HG03025 (cell line): Measurements from ENCODE around the gene SNCAIP.

Experiments
- ATAC-seq: cut with Tn5 transposase; IDR thresholded peaks from one replicate; pipeline ENCODE4 v1.9.1; 2021; ENCODE audit warnings: mild to moderate bottlenecking, moderate library complexity; ENCODE audit not compliant: unreplicated experiment, low FRiP score

The SNCAIP gene

GRCh38 chr5:122455939-122456338 lies 143.9 kb downstream of the SNCAIP start:
- ATAC-seq, result no peak

GRCh38 chr5:122457178-122457826 lies 145.3 kb downstream of the SNCAIP start:
- ATAC-seq, result no peak

- ATAC-seq, result peak; percentile 67
Measured at GRCh38 chr5:122458278-122458872, 146.3 kb downstream of the SNCAIP start.

GRCh38 chr5:122462486-122462885 lies 150.4 kb downstream of the SNCAIP start:
- no peak for ATAC-seq

GRCh38 chr5:122463221-122463620 lies 151.2 kb downstream of the SNCAIP start:
- ATAC-seq, result no peak

GRCh38 chr5:122464191-122464590 lies 152.2 kb downstream of the SNCAIP start:
- ATAC-seq, result no peak

GRCh38 chr5:122465031-122465577 lies 153.1 kb downstream of the SNCAIP start:
- ATAC-seq, result no peak

GRCh38 chr5:122465994-122466393 lies 154.0 kb downstream of the SNCAIP start:
- ATAC-seq, result no peak

GRCh38 chr5:122468351-122469116 lies 156.5 kb downstream of the SNCAIP start:
- ATAC-seq, result no peak

GRCh38 chr5:122469384-122469919 lies 157.4 kb downstream of the SNCAIP start:
- no peak for ATAC-seq

- no peak for ATAC-seq
Measured at GRCh38 chr5:122470365-122470764, 158.3 kb downstream of the SNCAIP start.

GRCh38 chr5:122471031-122471751 lies 159.2 kb downstream of the SNCAIP start:
- ATAC-seq, result no peak

GRCh38 chr5:122471752-122472061 lies 159.7 kb downstream of the SNCAIP start:
- no peak for ATAC-seq

- peak; percentile 66 for ATAC-seq
Measured at GRCh38 chr5:122473138-122473843, 161.3 kb downstream of the SNCAIP start.

GRCh38 chr5:122473941-122474340 lies 161.9 kb downstream of the SNCAIP start:
- no peak for ATAC-seq

- ATAC-seq, result no peak
Measured at GRCh38 chr5:122478741-122479442, 166.9 kb downstream of the SNCAIP start.

GRCh38 chr5:122480146-122480545 lies 168.1 kb downstream of the SNCAIP start:
- ATAC-seq, result no peak

- no peak for ATAC-seq
Measured at GRCh38 chr5:122484103-122484502, 172.1 kb downstream of the SNCAIP start.

GRCh38 chr5:122485226-122485625 lies 173.2 kb downstream of the SNCAIP start:
- no peak for ATAC-seq
